Measurements from ENCODE around the gene LYZL4. TPM values are rescaled to one million over a fixed set of nuclear protein-coding genes. Genes with fewer than 3 reads are reported as not detected.

The LYZL4 gene
- total RNA-seq, 1 donor from 2014 or later, result not detected

- no peak for DNase-seq
These were observed 15.5 kb upstream of the LYZL4 start for GRCh38 chr3:42425736-42426407.

GRCh38 chr3:42424911-42425310 lies 14.5 kb upstream of the LYZL4 start:
- DNase-seq, result no peak

- no peak for DNase-seq
These were observed 11.7 kb upstream of the LYZL4 start for GRCh38 chr3:42421818-42422796.

GRCh38 chr3:42419563-42419962 lies 9.2 kb upstream of the LYZL4 start:
- DNase-seq, result no peak

GRCh38 chr3:42412526-42413155 lies 2.2 kb upstream of the LYZL4 start:
- DNase-seq, result no peak

GRCh38 chr3:42411429-42411828 lies 1.0 kb upstream of the LYZL4 start:
- no peak for DNase-seq

- no peak for DNase-seq
These were observed 2.3 kb downstream of the LYZL4 start for GRCh38 chr3:42408156-42408555.

GRCh38 chr3:42406727-42407450 lies 3.5 kb downstream of the LYZL4 start:
- no peak for DNase-seq

- no peak for DNase-seq
These were observed 4.6 kb downstream of the LYZL4 start for GRCh38 chr3:42405857-42406256.

GRCh38 chr3:42403737-42404136 lies 6.7 kb downstream of the LYZL4 start:
- DNase-seq, result no peak

- DNase-seq, result no peak
These were observed 7.9 kb downstream of the LYZL4 start for GRCh38 chr3:42402394-42403096.

- DNase-seq, result no peak
These were observed 12.3 kb downstream of the LYZL4 start for GRCh38 chr3:42398080-42398479.

- no peak for DNase-seq
These were observed 12.8 kb downstream of the LYZL4 start for GRCh38 chr3:42397644-42398043.

GRCh38 chr3:42394579-42395288 lies 15.7 kb downstream of the LYZL4 start:
- DNase-seq, result no peak

GRCh38 chr3:42387802-42388651 lies 22.4 kb downstream of the LYZL4 start:
- DNase-seq, result no peak

GRCh38 chr3:42381551-42382082 lies 28.8 kb downstream of the LYZL4 start:
- DNase-seq, result no peak

- DNase-seq, result no peak
These were observed 32.7 kb downstream of the LYZL4 start for GRCh38 chr3:42377681-42378080.

- peak; percentile 41 for DNase-seq
These were observed 34.0 kb downstream of the LYZL4 start for GRCh38 chr3:42376344-42376798.

- DNase-seq, result no peak
These were observed 35.1 kb downstream of the LYZL4 start for GRCh38 chr3:42375121-42375800.
